GM21423 (cell line): ENCODE results near the gene RPS23.
"Not testable (repeated sequence)": the region's sequence is repeated elsewhere in the genome, so short reads cannot be mapped to it uniquely, and the experiment has no call there.

Experiments
- ATAC-seq: cut with Tn5 transposase; IDR thresholded peaks from one replicate; pipeline ENCODE4 v1.9.1; 2021; ENCODE audit warnings: mild to moderate bottlenecking, moderate library complexity; ENCODE audit not compliant: unreplicated experiment

Gene RPS23

DNA sequence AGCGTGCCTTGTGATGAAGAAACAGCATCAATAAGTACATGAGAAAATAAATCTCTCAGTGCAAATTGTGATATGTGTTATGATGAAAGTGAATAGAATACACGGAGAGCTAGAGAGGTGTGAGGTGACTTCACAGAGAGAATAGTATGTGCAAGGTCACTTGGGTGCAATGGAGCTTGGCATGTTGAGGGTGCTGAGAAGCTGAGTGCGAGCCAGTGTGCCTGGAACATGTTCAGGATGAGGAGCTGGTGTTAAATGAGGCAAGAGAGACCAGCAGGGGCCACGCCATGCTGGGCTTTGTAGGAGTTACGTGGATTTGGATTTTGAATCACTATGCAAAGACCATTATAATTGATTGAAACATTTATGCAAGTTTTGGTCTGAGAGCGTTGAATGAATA is 12.8 kb upstream of the RPS23 start:
- ATAC-seq = no peak

- no peak for ATAC-seq
Observed at GRCh38 chr5:82290005-82290404, 11.9 kb upstream of the RPS23 start.

DNA sequence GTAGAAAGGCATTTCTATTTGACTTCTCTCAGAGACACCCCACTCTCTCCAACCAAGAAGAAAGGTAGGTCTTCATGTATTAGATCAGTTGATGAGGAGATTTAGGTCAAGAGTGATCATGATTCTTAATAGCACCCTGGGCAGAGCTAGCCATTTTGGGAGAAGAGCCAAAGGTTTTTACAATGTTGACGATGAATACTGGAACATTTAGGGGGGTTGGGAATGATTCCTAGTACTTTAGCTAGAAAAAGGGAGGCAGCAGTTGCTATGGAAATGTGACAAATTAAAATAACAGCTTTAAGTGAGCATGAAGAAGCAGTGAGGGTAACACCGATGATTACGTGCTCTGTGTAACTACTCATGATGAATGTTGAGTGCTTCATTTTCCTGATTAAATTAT is 9.5 kb upstream of the RPS23 start:
- no peak for ATAC-seq

DNA sequence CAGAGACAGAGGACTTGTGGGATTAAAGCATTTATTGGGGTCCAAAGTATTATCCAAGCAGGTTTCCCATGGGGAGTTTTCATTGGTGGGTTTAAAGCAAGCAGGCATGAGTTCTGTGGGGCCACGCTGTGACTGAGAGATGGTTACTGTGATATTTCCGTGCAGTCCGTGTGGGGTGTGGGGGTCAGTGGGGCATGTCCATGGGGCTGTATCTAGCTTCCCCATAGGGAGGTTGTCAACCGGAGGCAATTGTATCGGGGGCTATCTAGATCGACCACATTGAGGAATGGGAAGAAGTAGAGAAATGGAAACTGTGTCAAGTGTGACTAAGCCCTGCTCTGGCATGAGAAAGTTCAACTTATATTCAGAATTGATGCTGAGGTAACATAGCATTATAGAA is 7.1 kb upstream of the RPS23 start:
- no peak for ATAC-seq

GRCh38 chr5:82283893-82284292 is 5.7 kb upstream of the RPS23 start:
- no peak for ATAC-seq

DNA sequence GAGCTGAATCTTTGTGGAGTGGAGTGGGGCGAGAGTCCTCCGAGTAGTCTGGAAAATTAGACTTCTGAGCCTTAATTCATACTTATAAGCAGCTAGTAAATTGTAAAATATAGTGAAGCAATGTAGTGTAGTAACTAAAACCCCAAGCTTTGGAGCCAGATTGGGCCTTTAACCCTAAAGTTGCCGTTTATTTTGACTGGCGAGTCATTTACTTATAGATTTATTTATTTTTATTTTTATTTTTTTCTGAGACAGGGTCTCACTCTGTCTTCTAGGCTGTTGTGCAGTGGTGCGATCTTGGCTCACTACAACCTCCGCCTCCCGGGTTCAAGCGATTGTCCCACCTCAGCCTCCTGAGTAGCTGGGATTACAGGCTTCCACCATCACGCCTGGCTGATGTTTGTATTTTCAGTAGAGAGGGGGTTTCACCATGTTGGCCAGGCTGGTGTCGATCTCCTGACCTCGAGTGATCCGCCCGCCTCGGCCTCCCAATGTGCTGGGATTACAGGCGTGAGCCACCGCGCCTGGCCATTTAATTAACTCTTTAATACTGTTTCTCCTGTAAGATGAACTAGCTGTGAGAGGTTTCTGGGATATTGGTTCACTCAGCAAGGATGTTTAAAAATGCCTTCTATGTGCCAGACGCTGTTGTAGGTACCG is 687 bp upstream of the RPS23 start:
- no peak for ATAC-seq

DNA sequence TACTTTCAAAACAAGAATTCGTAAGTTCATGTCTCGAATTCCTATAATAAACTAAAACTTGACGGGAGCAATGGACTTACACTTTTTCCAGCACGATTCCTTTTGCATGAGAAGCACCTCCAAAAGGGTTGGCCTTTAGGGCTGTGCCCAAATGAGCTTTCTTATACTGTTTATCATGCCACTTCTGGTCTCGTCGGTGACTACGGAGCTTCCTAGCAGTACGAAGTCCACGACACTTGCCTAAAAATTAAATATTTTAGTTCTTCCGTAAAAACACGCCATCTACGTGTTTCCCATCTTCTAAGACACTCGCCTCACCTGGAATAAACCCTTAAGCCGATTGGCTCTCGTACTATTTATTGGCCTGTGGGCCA is 554 bp downstream of the RPS23 start:
- no peak for ATAC-seq

DNA sequence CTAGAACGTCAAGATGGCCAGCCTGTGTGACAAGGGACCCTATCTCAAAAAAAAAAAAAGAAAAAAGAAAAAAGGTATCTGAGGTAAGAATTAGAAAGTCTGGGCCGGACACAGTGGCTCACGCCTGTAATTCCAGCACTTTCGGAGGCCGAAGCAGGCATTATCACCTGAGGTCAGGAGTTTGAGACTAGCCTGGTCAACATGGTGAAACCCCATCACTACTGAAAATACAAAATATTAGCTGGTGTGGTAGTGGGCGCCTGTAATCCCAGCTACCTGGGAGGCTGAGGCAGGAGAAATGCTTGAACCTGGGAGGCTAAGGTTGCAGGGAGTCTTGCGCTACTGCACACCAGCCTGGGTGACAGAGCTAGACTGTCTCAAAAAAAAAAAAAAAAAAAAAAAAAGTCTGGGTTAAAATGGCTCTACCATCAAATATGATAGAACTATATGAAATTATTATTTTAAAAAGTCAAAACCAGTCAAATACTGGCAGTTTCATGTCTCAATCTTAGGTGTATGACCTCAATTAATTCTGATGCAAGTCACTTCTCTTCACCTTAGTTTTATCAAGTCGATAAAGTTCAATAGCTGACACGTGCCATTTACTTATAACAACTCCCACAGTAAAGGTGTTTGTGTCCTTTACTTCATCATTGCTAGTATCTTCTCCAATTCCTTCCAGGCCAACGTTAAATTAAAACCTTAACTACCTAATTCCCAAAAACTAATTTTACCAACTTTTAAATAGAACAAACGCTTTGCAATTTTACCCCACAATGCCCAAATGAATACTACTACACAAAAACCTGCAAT is 1.1 kb downstream of the RPS23 start:
- ATAC-seq = no peak

DNA sequence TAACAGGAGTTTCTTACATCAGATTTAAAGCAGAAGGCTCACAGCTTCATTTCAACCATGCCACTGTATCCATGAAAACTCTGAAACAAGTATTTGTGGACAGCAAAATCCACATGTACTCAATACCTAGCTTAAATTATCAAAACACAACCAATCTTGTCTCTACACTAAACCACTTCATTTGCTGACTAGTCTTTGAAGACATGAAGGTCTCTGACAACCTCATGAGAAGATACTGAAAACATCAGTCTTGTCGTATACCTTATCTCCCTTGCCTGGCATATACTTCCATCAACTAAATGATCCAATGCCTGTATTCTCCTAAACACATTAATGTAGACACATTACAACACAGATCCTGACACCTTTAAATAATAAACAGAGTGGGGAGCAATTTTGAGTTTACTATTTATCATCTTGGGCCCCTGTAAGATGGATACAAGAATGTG is 2.9 kb downstream of the RPS23 start:
- no peak for ATAC-seq

- ATAC-seq = no peak
Observed at GRCh38 chr5:82274343-82275211, 3.6 kb downstream of the RPS23 start.

DNA sequence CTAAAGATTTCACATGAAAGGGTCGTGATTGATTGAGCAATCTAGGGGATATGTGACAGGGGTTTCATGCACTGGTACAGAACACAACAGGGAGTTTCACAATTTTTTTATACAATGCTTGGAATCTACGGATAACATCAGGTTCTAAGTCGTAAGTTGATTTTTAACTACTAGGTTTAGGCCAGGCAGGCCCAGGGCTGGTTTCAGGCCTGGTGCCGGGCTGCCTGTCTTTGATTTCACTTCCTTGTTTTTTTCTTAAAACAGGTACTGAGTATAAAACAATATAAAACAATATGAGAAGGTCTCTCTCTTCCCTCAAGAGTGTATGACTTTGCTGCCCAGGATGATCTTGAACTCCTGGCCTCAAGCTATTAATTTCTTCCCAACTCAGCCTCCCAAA is 4.7 kb downstream of the RPS23 start:
- peak; percentile 34 for ATAC-seq

GRCh38 chr5:82272571-82273356 is 5.4 kb downstream of the RPS23 start:
- not testable (repeated sequence) for ATAC-seq

- not testable (repeated sequence) for ATAC-seq
Observed at GRCh38 chr5:82269363-82269762, 8.8 kb downstream of the RPS23 start.

DNA sequence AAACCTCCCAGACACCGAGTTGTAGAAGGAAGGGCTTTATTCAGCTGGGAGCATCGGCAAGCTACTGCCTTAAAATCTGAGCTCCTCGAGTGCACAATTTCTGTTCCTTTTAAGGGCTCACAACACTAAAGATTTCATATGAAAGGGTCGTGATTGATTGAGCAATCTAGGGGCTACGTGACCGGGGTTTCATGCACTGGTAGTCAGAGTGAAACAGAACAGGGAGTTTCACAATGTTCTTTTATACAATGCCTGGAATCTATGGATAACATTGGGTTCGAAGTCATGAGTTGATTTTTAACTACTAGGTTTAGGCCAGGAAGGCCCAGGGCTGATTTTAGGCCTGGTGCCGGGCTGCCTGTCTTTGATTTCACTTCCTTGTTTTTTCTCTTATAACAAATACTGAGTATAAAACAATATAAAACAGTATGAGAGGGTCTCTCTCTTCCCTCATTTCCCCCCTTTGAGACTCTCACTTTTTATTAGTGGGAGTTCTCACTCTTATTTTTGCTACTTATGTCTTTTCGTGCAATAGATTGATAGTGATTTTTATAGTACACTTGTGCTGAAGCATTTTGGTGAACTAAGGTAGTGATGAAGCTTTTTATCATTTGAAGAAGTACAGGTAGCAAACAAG is 10.7 kb downstream of the RPS23 start:
- not testable (repeated sequence) for ATAC-seq

GRCh38 chr5:82265047-82265446 is 13.1 kb downstream of the RPS23 start:
- ATAC-seq = no peak

DNA sequence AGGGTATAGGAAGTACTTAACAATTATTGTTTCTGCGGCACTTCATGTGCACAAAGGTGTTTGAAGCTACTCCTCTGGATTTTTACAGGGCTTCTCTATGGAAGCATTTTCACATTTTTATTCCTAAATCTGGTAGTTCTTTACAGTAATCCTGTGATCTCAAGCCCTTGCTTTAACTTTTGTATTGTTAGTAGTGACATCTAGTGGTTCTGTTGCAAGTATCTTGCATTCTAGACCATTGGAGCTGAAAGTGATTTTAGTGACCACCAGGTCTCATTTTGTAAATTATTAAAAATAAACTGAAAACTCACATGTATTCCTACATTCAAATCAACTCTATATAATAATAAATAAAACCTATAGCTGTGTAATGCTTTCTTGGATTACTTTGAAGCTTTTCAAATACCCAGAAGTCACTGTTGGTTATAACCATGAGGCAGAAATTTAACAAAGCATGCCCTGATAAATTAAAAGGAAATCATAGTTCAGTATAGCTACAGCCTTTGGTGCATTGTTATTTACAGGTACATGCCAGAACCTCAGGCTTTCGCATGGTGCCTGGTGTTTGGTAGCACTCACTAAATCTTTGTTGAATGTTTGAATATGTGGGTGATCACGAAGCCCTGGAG is 18.9 kb downstream of the RPS23 start:
- ATAC-seq = no peak

DNA sequence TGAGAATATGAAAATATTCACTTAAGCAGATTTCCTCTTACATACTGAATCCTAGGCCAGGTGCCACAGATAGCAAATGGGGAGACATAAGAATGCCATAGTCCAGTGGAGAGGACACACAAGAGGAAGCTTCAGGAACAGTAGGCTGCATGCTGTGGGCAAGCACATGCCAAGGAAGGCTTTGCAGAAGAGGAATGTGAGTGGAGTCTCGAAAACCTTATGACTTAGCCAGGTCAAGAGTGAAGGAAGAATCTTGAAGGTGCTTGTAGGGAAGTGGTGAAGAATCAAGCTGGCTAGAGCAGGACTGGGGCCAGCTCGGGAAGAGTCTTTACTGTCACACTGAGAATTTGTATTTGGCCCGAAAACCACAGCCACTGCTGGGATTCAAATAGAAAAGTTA is 20.4 kb downstream of the RPS23 start:
- ATAC-seq = no peak

- ATAC-seq = no peak
Observed at GRCh38 chr5:82257247-82257646, 20.9 kb downstream of the RPS23 start.

- no peak for ATAC-seq
Observed at GRCh38 chr5:82255844-82256243, 22.3 kb downstream of the RPS23 start.

DNA sequence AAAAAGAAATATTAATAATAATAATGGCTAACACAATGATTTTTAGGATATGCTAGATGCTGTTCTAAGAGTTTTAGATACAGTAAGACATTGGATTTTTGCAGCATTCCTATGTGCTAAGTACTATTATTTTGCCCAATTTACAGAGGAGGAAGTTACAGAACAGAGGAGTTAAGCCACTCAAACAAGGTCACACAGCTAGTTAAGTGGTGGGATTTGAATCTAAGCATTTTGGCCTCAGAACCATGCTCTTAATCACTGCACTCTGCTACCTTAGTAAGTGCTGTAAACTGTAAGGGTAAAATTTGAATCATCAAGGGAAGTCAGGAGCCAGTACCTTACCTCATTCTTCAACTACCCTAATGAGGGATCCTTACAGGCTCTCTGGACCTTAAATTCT is 25.4 kb downstream of the RPS23 start:
- no peak for ATAC-seq
